ENCODE measurements around the gene SVOP.
"Not testable (repeated sequence)": the region's sequence is repeated elsewhere in the genome, so short reads cannot be mapped to it uniquely, and the experiment has no call there.

The SVOP gene

GRCh38 chr12:109009766-109010165 lies 11.1 kb downstream of the SVOP start:
- H3K4me1 Mint-ChIP-seq: no peaks in the 10 kb centered on the region
- DNase-seq (no peak), ATAC-seq (no peak)
- H3K27me3 Mint-ChIP-seq: peaks cover 28% of the 10 kb centered on the region
- no peak overlapping the region for H3K27ac Mint-ChIP-seq
- H3K9me3 Mint-ChIP-seq: no peaks in the 10 kb centered on the region
- H3K4me3 Mint-ChIP-seq: no peak overlapping the region

GRCh38 chr12:109004017-109004416 lies 16.9 kb downstream of the SVOP start:
- ATAC-seq (no peak), DNase-seq (no peak)
- no peak overlapping the region for H3K4me3 Mint-ChIP-seq
- H3K4me1 Mint-ChIP-seq: no peaks in the 10 kb centered on the region
- H3K27me3 Mint-ChIP-seq: peaks cover 18% of the 10 kb centered on the region
- H3K9me3 Mint-ChIP-seq: no peaks in the 10 kb centered on the region
- no peak overlapping the region for H3K27ac Mint-ChIP-seq

GRCh38 chr12:108996320-108996719 lies 24.5 kb downstream of the SVOP start:
- Mint-ChIP-seq H3K9me3 (peaks cover 0 to 7% of the 10 kb centered on the region in 2 donors), H3K4me3 (no peak overlapping the region), H3K27ac (no peak overlapping the region), H3K27me3 (no peaks in the 10 kb centered on the region), H3K4me1 (no peaks in the 10 kb centered on the region)
- ATAC-seq (no peak), DNase-seq (no peak)

- ATAC-seq (no peak), DNase-seq (no peak)
- H3K27me3 Mint-ChIP-seq: no peaks in the 10 kb centered on the region
- H3K4me1 Mint-ChIP-seq: no peaks in the 10 kb centered on the region
- peaks cover 0 to 7% of the 10 kb centered on the region in 2 donors for H3K9me3 Mint-ChIP-seq
- H3K4me3 Mint-ChIP-seq: no peak overlapping the region
- H3K27ac Mint-ChIP-seq: peak overlapping the region in 1 of 2 donors; percentile 8
Observed at GRCh38 chr12:108995370-108995992, 25.4 kb downstream of the SVOP start.

- H3K9me3 Mint-ChIP-seq, H3K27me3 Mint-ChIP-seq, H3K4me1 Mint-ChIP-seq, H3K27ac Mint-ChIP-seq, ATAC-seq, H3K4me3 Mint-ChIP-seq, DNase-seq: not testable (repeated sequence)
Observed at GRCh38 chr12:108990103-108990502, 30.8 kb downstream of the SVOP start.

- no peak for ATAC-seq
- no peaks in the 10 kb centered on the region for H3K9me3 Mint-ChIP-seq
- no peak overlapping the region for H3K27ac Mint-ChIP-seq
- H3K27me3 Mint-ChIP-seq: peaks cover 9% of the 10 kb centered on the region
- H3K4me3 Mint-ChIP-seq: no peak overlapping the region
- H3K4me1 Mint-ChIP-seq: no peaks in the 10 kb centered on the region
- DNase-seq: no peak
Observed at GRCh38 chr12:108989376-108989775, 31.5 kb downstream of the SVOP start.

GRCh38 chr12:108985750-108986149 lies 35.1 kb downstream of the SVOP start:
- H3K4me1 Mint-ChIP-seq: no peaks in the 10 kb centered on the region
- DNase-seq: no peak
- no peak overlapping the region for H3K4me3 Mint-ChIP-seq

GRCh38 chr12:108983227-108983626 lies 37.6 kb downstream of the SVOP start:
- Mint-ChIP-seq H3K27ac (no peak overlapping the region), H3K4me1 (no peaks in the 10 kb centered on the region), H3K4me3 (no peak overlapping the region), H3K9me3 (no peaks in the 10 kb centered on the region), H3K27me3 (no peaks in the 10 kb centered on the region)
- DNase-seq (no peak), ATAC-seq (no peak)

More at GRCh38 chr12:108985750-108986149, 35.1 kb downstream of the SVOP start:
- Mint-ChIP-seq H3K27me3 (peaks cover 9% of the 10 kb centered on the region), H3K27ac (no peak overlapping the region), H3K9me3 (no peaks in the 10 kb centered on the region)
- ATAC-seq: no peak

GRCh38 chr12:108982621-108983219 lies 38.1 kb downstream of the SVOP start:
- Mint-ChIP-seq H3K9me3 (no peaks in the 10 kb centered on the region), H3K27me3 (no peaks in the 10 kb centered on the region), H3K4me3 (no peak overlapping the region), H3K27ac (no peak overlapping the region), H3K4me1 (no peaks in the 10 kb centered on the region)
- no peak for ATAC-seq
- DNase-seq: no peak

- H3K9me3 Mint-ChIP-seq: no peaks in the 10 kb centered on the region
- DNase-seq: no peak
- no peak overlapping the region for H3K27ac Mint-ChIP-seq
- no peak for ATAC-seq
- H3K4me1 Mint-ChIP-seq: no peaks in the 10 kb centered on the region
- no peaks in the 10 kb centered on the region for H3K27me3 Mint-ChIP-seq
- no peak overlapping the region for H3K4me3 Mint-ChIP-seq
Observed at GRCh38 chr12:108981835-108982234, 39.0 kb downstream of the SVOP start.

- ATAC-seq: no peak
Observed at GRCh38 chr12:108980831-108981618, 39.8 kb downstream of the SVOP start.

GRCh38 chr12:108977360-108977759 lies 43.5 kb downstream of the SVOP start:
- no peak overlapping the region for H3K4me3 Mint-ChIP-seq
- DNase-seq: no peak
- H3K27me3 Mint-ChIP-seq: no peaks in the 10 kb centered on the region
- H3K9me3 Mint-ChIP-seq: no peaks in the 10 kb centered on the region
- no peak for ATAC-seq
- no peaks in the 10 kb centered on the region for H3K4me1 Mint-ChIP-seq
- no peak overlapping the region for H3K27ac Mint-ChIP-seq

More at GRCh38 chr12:108980831-108981618, 39.8 kb downstream of the SVOP start:
- H3K4me3 Mint-ChIP-seq: no peak overlapping the region
- H3K9me3 Mint-ChIP-seq: no peaks in the 10 kb centered on the region
- no peaks in the 10 kb centered on the region for H3K4me1 Mint-ChIP-seq
- no peak for DNase-seq
- H3K27ac Mint-ChIP-seq: no peak overlapping the region
- no peaks in the 10 kb centered on the region for H3K27me3 Mint-ChIP-seq

GRCh38 chr12:108975024-108975593 lies 45.8 kb downstream of the SVOP start:
- DNase-seq: no peak

GRCh38 chr12:108973629-108974152 lies 47.2 kb downstream of the SVOP start:
- Mint-ChIP-seq H3K27me3 (peaks cover 1% of the 10 kb centered on the region), H3K27ac (no peak overlapping the region), H3K4me1 (no peaks in the 10 kb centered on the region), H3K4me3 (no peak overlapping the region), H3K9me3 (no peaks in the 10 kb centered on the region)
- DNase-seq (no peak), ATAC-seq (no peak)

More at GRCh38 chr12:108975024-108975593, 45.8 kb downstream of the SVOP start:
- no peaks in the 10 kb centered on the region for H3K9me3 Mint-ChIP-seq
- ATAC-seq: no peak
- H3K4me1 Mint-ChIP-seq: no peaks in the 10 kb centered on the region
- no peak overlapping the region for H3K4me3 Mint-ChIP-seq
- H3K27me3 Mint-ChIP-seq: no peaks in the 10 kb centered on the region
- H3K27ac Mint-ChIP-seq: no peak overlapping the region

GRCh38 chr12:108972358-108972757 lies 48.5 kb downstream of the SVOP start:
- DNase-seq (no peak), ATAC-seq (no peak)
- H3K4me1 Mint-ChIP-seq: no peaks in the 10 kb centered on the region
- no peaks in the 10 kb centered on the region for H3K9me3 Mint-ChIP-seq
- H3K4me3 Mint-ChIP-seq: no peak overlapping the region
- H3K27ac Mint-ChIP-seq: no peak overlapping the region
- H3K27me3 Mint-ChIP-seq: peaks cover 8% of the 10 kb centered on the region

- Mint-ChIP-seq H3K9me3 (no peaks in the 10 kb centered on the region), H3K27me3 (peaks cover 8% of the 10 kb centered on the region), H3K4me3 (no peak overlapping the region), H3K4me1 (no peaks in the 10 kb centered on the region), H3K27ac (no peak overlapping the region)
- DNase-seq: no peak
- no peak for ATAC-seq
Observed at GRCh38 chr12:108969622-108970021, 51.2 kb downstream of the SVOP start.
